ENCODE measurements around the gene GSK3A.
"Not testable (repeated sequence)": the region's sequence is repeated elsewhere in the genome, so short reads cannot be mapped to it uniquely, and the experiment has no call there.

Gene GSK3A

GRCh38 chr19:42275103-42275502 lies 32.7 kb upstream of the GSK3A start:
- H3K4me1 Mint-ChIP-seq, result peaks cover 64% of the 10 kb centered on the region
- H3K9me3 Mint-ChIP-seq, result no peaks in the 10 kb centered on the region
- peaks cover 70% of the 10 kb centered on the region for H3K36me3 Mint-ChIP-seq
- DNase-seq (ENCODE audit: low spot score in 2 of 2) (no peak), ATAC-seq (no peak)
- H3K4me3 Mint-ChIP-seq, result peak overlapping the region; percentile 51
- peak overlapping the region; percentile 77 for H3K27ac Mint-ChIP-seq

- Mint-ChIP-seq H3K4me3 (no peak overlapping the region), H3K27ac (no peak overlapping the region), H3K9me3 (no peaks in the 10 kb centered on the region), H3K36me3 (peaks cover 63% of the 10 kb centered on the region), H3K4me1 (peaks cover 57% of the 10 kb centered on the region)
- no peak for DNase-seq (ENCODE audit: low spot score in 2 of 2)
- no peak for ATAC-seq
Observed at GRCh38 chr19:42274065-42274682, 31.8 kb upstream of the GSK3A start.

GRCh38 chr19:42273407-42274064 lies 31.1 kb upstream of the GSK3A start:
- DNase-seq (ENCODE audit: low spot score in 2 of 2) (no peak), ATAC-seq (no peak)
- H3K4me3 Mint-ChIP-seq, result no peak overlapping the region
- peaks cover 51% of the 10 kb centered on the region for H3K4me1 Mint-ChIP-seq
- H3K9me3 Mint-ChIP-seq, result no peaks in the 10 kb centered on the region
- H3K36me3 Mint-ChIP-seq, result peaks cover 58% of the 10 kb centered on the region
- H3K27ac Mint-ChIP-seq, result no peak overlapping the region

- DNase-seq (ENCODE audit: low spot score in 2 of 2) (no peak), ATAC-seq (no peak)
- Mint-ChIP-seq H3K9me3 (no peaks in the 10 kb centered on the region), H3K36me3 (peaks cover 52% of the 10 kb centered on the region), H3K4me3 (no peak overlapping the region), H3K4me1 (peaks cover 45% of the 10 kb centered on the region), H3K27ac (no peak overlapping the region)
Observed at GRCh38 chr19:42272989-42273406, 30.6 kb upstream of the GSK3A start.

- no peak overlapping the region for H3K4me3 Mint-ChIP-seq
- no peaks in the 10 kb centered on the region for H3K9me3 Mint-ChIP-seq
- H3K36me3 Mint-ChIP-seq, result peaks cover 47% of the 10 kb centered on the region
- ATAC-seq (no peak), DNase-seq (ENCODE audit: low spot score in 2 of 2) (no peak)
- no peak overlapping the region for H3K27ac Mint-ChIP-seq
- H3K4me1 Mint-ChIP-seq, result peaks cover 40% of the 10 kb centered on the region
Observed at GRCh38 chr19:42272535-42272897, 30.1 kb upstream of the GSK3A start.

- Mint-ChIP-seq H3K4me1 (peaks cover 37% of the 10 kb centered on the region), H3K9me3 (no peaks in the 10 kb centered on the region), H3K27ac (no peak overlapping the region), H3K4me3 (no peak overlapping the region), H3K36me3 (peaks cover 43% of the 10 kb centered on the region)
- ATAC-seq (no peak), DNase-seq (ENCODE audit: low spot score in 2 of 2) (no peak)
Observed at GRCh38 chr19:42271861-42272534, 29.6 kb upstream of the GSK3A start.

GRCh38 chr19:42271045-42271419 lies 28.6 kb upstream of the GSK3A start:
- DNase-seq (ENCODE audit: low spot score in 2 of 2) (no peak), ATAC-seq (no peak)
- Mint-ChIP-seq H3K4me1 (peaks cover 28% of the 10 kb centered on the region), H3K4me3 (no peak overlapping the region), H3K27ac (no peak overlapping the region), H3K9me3 (no peaks in the 10 kb centered on the region), H3K36me3 (peaks cover 40% of the 10 kb centered on the region)

GRCh38 chr19:42270346-42271044 lies 28.1 kb upstream of the GSK3A start:
- DNase-seq (ENCODE audit: low spot score in 2 of 2), result peak; percentile 58 to 81
- Mint-ChIP-seq H3K4me3 (no peak overlapping the region), H3K4me1 (peaks cover 22% of the 10 kb centered on the region), H3K9me3 (no peaks in the 10 kb centered on the region), H3K27ac (no peak overlapping the region), H3K36me3 (peaks cover 34% of the 10 kb centered on the region)
- peak; percentile 26 for ATAC-seq

- Mint-ChIP-seq H3K4me3 (no peak overlapping the region), H3K4me1 (peaks cover 14% of the 10 kb centered on the region)
Observed at GRCh38 chr19:42269478-42270345, 27.3 kb upstream of the GSK3A start.

GRCh38 chr19:42268704-42269477 lies 26.5 kb upstream of the GSK3A start, which contains the start of gene CIC:
TSS of gene CIC (plus strand) at chr19:42269252. CDS start at chr19:42271784, 2,532 bp downstream.
- H3K27ac Mint-ChIP-seq, result no peak within 1 kb of the TSS
- DNase-seq (ENCODE audit: low spot score in 2 of 2), result peak; percentile 95 to 99
- ATAC-seq, result peak; percentile 90
- peaks cover 6% of the 10 kb centered on the region for H3K4me1 Mint-ChIP-seq
- H3K36me3 Mint-ChIP-seq, result peaks cover 18% of the 10 kb centered on the region
- no peak within 1 kb of the TSS for H3K4me3 Mint-ChIP-seq
- H3K9me3 Mint-ChIP-seq, result no peaks in the 10 kb centered on the region

More at GRCh38 chr19:42269478-42270345, 27.3 kb upstream of the GSK3A start:
- DNase-seq (ENCODE audit: low spot score in 2 of 2), result no peak
- peaks cover 26% of the 10 kb centered on the region for H3K36me3 Mint-ChIP-seq
- no peaks in the 10 kb centered on the region for H3K9me3 Mint-ChIP-seq
- H3K27ac Mint-ChIP-seq, result no peak overlapping the region
- ATAC-seq, result no peak

- ATAC-seq (peak; percentile 75), DNase-seq (ENCODE audit: low spot score in 2 of 2) (peak in 1 of 2 donors; percentile 93)
- Mint-ChIP-seq H3K4me3 (no peak overlapping the region), H3K36me3 (peaks cover 12% of the 10 kb centered on the region), H3K4me1 (no peaks in the 10 kb centered on the region), H3K27ac (no peak overlapping the region), H3K9me3 (no peaks in the 10 kb centered on the region)
Observed at GRCh38 chr19:42268142-42268703, 25.8 kb upstream of the GSK3A start.

GRCh38 chr19:42267644-42268141 lies 25.3 kb upstream of the GSK3A start:
- no peak for ATAC-seq

GRCh38 chr19:42266928-42267603 lies 24.7 kb upstream of the GSK3A start:
- not testable (repeated sequence) for DNase-seq (ENCODE audit: low spot score in 2 of 2); H3K27ac Mint-ChIP-seq; H3K4me1 Mint-ChIP-seq; H3K36me3 Mint-ChIP-seq; ATAC-seq; H3K9me3 Mint-ChIP-seq; H3K4me3 Mint-ChIP-seq

More at GRCh38 chr19:42267644-42268141, 25.3 kb upstream of the GSK3A start:
- no peak overlapping the region for H3K4me3 Mint-ChIP-seq
- DNase-seq (ENCODE audit: low spot score in 2 of 2), result no peak
- H3K9me3 Mint-ChIP-seq, result no peaks in the 10 kb centered on the region
- H3K27ac Mint-ChIP-seq, result no peak overlapping the region
- H3K4me1 Mint-ChIP-seq, result peaks cover under 1% of the 10 kb centered on the region
- peaks cover 6% of the 10 kb centered on the region for H3K36me3 Mint-ChIP-seq
